AG09319 (cell line): ENCODE data around the gene MUC12.

Experiments used
- DNase-seq: peaks from one replicate; pipeline ENCODE4 v3.0.0-alpha.2; 2010; ENCODE audit warnings: low read depth; ENCODE audit errors: extremely low read depth
- TF ChIP-seq, protein P1 (sequence below): IDR thresholded peaks from 2 replicates; pipeline ENCODE4 v1.5.1; 2011; ENCODE audit warnings: low read depth, mild to moderate bottlenecking, inconsistent platforms, low read length, moderate library complexity

The MUC12 gene

DNA sequence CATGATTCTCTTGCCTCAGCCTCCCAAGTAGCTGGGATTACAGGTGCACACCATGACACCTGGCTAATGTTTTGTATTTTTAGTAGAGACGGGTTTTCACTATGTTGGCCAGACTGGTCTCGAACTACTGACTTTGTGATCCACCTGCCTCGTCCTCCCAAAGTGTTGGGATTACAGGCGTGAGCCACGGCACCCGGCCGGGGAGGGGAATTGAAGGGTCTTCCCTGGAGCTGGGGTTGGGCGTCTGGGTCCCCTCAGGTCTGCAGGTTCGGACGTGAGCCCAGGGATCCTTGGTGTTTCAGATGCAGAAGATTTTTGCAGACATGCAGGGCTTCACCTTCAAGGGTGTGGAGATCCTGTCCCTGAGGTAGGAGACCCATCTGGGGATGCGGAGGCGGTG is 6.0 kb upstream of the MUC12 start:
- TF ChIP-seq, protein P1, sequence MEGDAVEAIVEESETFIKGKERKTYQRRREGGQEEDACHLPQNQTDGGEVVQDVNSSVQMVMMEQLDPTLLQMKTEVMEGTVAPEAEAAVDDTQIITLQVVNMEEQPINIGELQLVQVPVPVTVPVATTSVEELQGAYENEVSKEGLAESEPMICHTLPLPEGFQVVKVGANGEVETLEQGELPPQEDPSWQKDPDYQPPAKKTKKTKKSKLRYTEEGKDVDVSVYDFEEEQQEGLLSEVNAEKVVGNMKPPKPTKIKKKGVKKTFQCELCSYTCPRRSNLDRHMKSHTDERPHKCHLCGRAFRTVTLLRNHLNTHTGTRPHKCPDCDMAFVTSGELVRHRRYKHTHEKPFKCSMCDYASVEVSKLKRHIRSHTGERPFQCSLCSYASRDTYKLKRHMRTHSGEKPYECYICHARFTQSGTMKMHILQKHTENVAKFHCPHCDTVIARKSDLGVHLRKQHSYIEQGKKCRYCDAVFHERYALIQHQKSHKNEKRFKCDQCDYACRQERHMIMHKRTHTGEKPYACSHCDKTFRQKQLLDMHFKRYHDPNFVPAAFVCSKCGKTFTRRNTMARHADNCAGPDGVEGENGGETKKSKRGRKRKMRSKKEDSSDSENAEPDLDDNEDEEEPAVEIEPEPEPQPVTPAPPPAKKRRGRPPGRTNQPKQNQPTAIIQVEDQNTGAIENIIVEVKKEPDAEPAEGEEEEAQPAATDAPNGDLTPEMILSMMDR, result no peak
- no peak for DNase-seq

DNA sequence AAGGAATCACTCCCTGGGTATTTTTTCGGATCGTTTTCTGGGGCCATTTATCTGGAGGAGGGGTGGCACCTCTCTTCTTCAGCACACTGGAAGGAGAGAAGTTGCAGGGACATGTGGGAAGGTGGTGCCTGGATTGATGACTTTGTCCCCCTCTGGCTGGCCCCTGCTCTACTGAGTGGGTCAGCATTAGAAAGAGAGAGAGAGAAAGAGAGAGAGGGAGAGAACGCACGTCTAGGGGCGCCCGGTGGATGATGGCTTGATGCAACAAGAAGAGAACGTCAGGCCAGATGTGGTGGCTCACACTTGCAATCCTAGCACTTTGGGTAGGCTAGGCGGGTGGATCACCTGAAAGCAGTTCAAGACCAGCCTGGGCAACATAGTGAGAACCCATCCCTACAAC is 5.5 kb upstream of the MUC12 start:
- no peak for DNase-seq
- TF ChIP-seq, protein P1, result no peak

DNA sequence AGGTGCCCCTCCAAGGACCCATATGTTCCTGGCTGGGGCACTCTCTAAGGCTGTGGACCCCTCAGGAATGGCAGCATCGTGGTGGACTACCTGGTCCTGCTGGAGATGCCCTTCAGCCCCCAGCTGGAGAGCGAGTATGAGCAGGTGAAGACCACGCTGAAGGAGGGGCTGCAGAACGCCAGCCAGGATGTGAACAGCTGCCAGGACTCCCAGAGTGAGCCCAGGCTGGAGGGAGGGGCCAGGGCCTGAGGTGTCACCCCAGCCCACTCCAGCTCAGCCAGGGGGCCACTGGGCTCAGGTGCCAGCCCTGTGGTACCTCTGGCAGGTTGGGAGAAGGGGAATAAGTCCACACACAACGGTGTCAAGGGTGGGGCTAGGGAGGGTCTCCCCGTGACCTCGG is 4.7 kb upstream of the MUC12 start:
- DNase-seq, result no peak
- TF ChIP-seq, protein P1, result no peak

DNA sequence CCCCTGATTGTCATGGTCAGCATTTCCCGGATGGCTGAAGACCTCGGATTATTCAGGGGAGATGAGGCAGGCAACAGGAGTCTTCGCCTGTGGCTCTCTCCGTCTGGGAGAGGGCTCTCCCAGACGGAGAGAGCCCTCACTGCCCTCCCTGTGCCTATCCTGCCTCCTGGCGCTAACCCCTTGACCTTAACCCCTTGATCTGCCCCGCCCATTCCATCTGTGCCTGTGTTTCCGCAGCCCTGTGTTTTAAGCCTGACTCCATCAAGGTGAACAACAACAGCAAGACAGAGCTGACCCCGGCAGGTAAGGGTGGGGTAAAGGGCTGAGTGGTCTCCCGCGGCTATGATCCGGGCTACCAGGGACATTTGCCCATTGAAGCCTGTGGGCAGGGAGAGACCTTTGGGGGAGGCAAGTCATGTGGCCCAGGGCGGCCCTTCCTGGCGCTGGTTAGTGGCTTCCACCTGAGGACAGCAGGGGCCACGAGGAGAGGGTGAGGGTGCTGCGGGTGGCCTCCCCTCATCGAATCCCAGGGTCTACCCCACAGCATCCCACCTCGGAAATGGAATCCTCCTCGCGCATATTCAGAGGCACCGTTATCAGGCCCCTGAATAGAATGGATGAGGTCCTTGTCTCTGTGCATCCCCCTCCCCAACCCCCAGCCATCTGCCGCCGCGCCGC is 4.2 kb upstream of the MUC12 start:
- TF ChIP-seq, protein P1, result no peak
- no peak for DNase-seq

DNA sequence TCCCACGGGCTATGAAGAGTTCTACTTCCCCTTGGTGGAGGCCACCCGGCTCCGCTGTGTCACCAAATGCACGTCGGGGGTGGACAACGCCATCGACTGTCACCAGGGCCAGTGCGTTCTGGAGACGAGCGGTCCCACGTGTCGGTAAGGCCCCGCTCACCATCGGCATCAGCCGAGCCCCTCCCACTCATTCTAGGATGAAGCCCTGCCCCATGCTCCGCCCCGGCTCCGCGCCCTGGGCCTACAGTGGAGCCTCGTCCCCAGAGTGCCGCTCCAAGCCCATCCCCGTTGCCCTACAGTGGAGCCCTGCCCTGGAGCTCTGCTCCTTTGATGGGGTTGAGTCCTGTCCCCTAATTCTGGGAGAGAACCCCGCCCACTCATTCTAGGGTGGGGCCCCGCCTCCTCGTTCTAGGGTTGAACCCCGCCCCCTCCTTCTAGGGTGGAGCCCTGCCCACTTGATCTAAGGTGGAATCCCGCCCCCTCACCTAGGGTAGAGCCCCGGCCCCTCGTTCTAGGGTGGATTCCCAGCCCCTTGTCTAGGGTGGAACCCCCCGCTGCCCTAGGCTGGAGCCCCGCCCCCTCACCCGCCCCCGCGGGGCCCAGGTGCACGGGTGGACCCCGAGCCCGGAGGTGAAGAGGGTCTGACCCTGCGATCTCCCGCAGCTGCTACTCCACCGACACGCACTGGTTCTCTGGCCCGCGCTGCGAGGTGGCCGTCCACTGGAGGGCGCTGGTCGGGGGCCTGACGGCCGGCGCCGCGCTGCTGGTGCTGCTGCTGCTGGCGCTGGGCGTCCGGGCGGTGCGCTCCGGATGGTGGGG is 3.4 kb upstream of the MUC12 start:
- no peak for DNase-seq
- TF ChIP-seq, protein P1, result peak; percentile 62

DNA sequence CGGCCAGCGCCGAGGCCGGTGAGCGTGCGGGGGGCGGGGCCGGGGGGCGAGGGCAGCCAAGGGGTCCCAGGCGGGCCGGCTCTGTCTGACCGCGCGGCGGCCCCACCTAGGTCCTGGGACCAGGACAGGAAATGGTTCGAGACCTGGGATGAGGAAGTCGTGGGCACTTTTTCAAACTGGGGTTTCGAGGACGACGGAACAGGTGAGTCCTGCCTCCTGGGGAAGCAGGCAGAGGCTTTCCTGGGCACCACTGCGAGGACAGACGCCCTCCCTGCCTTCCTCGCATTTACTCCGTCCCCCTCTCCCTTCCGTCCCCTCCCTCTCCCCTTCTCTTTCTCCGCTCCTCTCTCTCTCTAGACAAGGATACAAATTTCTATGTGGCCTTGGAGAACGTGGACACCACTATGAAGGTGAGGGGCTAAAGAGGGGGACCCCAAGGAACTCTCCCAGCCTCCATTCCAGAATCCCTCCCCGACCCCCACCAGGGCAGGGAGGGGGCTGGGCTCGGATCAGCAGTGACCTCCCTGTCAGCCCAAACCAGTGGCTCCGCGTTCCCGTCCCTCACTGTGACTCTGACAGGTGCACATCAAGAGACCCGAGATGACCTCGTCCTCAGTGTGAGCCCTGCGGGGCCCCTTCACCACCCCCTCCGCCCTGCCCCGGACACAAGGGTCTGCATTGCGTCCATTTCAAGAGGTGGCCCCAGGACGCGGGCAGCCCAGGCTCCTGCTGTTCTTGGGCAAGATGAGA is 2.6 kb upstream of the MUC12 start:
- TF ChIP-seq, protein P1, result no peak
- DNase-seq, result no peak
